ENCODE measurements around the gene WNK2.

DNA sequence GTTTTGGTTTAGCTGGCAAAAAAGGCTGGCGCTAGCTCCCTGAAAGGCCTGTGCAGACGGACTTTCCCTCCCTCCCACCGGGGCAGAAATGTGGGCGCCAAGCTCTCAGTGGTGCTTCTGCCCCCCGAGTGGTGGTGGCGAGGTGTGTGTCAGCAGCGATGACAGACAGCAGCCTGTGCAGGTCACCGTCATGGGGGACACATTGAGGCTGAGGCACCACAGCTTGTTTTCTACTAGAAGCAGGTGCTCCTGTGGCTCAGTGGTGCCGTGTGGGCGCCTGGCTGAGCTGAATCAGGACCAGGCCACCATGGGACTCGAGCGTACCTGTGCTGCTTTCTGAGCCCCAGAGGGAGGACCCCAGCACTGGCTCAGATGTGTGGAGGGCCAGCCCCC lies 6.2 kb downstream of the WNK2 start:
- TF ChIP-seq, protein P1, sequence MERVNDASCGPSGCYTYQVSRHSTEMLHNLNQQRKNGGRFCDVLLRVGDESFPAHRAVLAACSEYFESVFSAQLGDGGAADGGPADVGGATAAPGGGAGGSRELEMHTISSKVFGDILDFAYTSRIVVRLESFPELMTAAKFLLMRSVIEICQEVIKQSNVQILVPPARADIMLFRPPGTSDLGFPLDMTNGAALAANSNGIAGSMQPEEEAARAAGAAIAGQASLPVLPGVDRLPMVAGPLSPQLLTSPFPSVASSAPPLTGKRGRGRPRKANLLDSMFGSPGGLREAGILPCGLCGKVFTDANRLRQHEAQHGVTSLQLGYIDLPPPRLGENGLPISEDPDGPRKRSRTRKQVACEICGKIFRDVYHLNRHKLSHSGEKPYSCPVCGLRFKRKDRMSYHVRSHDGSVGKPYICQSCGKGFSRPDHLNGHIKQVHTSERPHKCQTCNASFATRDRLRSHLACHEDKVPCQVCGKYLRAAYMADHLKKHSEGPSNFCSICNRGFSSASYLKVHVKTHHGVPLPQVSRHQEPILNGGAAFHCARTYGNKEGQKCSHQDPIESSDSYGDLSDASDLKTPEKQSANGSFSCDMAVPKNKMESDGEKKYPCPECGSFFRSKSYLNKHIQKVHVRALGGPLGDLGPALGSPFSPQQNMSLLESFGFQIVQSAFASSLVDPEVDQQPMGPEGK (tag by site-specific recombination; IDR thresholded peaks at IDR 0.05): no peak
- TF ChIP-seq KLF16 (tag by site-specific recombination; IDR thresholded peaks at IDR 0.05) (no peak), YY1 (tag by site-specific recombination; IDR thresholded peaks at IDR 0.05) (no peak), ZBTB48 (tag by site-specific recombination; IDR thresholded peaks at IDR 0.05) (no peak), SP2 (tag by site-specific recombination; IDR thresholded peaks at IDR 0.05) (no peak), ZNF138 (tag by site-specific recombination; IDR thresholded peaks at IDR 0.05; ENCODE audit: borderline replicate concordance) (no peak), SALL2 (tag by site-specific recombination; IDR thresholded peaks at IDR 0.05; ENCODE audit: borderline replicate concordance) (no peak), REPIN1 (tag by site-specific recombination; IDR thresholded peaks at IDR 0.05; ENCODE audit: low read depth) (no peak), ZNF623 (tag by site-specific recombination; IDR thresholded peaks at IDR 0.05) (no peak)
- TF ChIP-seq, protein P2, sequence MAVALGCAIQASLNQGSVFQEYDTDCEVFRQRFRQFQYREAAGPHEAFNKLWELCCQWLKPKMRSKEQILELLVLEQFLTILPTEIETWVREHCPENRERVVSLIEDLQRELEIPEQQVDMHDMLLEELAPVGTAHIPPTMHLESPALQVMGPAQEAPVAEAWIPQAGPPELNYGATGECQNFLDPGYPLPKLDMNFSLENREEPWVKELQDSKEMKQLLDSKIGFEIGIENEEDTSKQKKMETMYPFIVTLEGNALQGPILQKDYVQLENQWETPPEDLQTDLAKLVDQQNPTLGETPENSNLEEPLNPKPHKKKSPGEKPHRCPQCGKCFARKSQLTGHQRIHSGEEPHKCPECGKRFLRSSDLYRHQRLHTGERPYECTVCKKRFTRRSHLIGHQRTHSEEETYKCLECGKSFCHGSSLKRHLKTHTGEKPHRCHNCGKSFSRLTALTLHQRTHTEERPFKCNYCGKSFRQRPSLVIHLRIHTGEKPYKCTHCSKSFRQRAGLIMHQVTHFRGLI (tag by site-specific recombination; IDR thresholded peaks at IDR 0.05): no peak
- TF ChIP-seq, protein P3, sequence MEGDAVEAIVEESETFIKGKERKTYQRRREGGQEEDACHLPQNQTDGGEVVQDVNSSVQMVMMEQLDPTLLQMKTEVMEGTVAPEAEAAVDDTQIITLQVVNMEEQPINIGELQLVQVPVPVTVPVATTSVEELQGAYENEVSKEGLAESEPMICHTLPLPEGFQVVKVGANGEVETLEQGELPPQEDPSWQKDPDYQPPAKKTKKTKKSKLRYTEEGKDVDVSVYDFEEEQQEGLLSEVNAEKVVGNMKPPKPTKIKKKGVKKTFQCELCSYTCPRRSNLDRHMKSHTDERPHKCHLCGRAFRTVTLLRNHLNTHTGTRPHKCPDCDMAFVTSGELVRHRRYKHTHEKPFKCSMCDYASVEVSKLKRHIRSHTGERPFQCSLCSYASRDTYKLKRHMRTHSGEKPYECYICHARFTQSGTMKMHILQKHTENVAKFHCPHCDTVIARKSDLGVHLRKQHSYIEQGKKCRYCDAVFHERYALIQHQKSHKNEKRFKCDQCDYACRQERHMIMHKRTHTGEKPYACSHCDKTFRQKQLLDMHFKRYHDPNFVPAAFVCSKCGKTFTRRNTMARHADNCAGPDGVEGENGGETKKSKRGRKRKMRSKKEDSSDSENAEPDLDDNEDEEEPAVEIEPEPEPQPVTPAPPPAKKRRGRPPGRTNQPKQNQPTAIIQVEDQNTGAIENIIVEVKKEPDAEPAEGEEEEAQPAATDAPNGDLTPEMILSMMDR (tag by site-specific recombination; IDR thresholded peaks at IDR 0.05): no peak
- TF ChIP-seq, protein P4, sequence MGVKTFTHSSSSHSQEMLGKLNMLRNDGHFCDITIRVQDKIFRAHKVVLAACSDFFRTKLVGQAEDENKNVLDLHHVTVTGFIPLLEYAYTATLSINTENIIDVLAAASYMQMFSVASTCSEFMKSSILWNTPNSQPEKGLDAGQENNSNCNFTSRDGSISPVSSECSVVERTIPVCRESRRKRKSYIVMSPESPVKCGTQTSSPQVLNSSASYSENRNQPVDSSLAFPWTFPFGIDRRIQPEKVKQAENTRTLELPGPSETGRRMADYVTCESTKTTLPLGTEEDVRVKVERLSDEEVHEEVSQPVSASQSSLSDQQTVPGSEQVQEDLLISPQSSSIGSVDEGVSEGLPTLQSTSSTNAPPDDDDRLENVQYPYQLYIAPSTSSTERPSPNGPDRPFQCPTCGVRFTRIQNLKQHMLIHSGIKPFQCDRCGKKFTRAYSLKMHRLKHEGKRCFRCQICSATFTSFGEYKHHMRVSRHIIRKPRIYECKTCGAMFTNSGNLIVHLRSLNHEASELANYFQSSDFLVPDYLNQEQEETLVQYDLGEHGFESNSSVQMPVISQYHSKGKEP (tag by site-specific recombination; IDR thresholded peaks at IDR 0.05): no peak
- TF ChIP-seq, protein P5, sequence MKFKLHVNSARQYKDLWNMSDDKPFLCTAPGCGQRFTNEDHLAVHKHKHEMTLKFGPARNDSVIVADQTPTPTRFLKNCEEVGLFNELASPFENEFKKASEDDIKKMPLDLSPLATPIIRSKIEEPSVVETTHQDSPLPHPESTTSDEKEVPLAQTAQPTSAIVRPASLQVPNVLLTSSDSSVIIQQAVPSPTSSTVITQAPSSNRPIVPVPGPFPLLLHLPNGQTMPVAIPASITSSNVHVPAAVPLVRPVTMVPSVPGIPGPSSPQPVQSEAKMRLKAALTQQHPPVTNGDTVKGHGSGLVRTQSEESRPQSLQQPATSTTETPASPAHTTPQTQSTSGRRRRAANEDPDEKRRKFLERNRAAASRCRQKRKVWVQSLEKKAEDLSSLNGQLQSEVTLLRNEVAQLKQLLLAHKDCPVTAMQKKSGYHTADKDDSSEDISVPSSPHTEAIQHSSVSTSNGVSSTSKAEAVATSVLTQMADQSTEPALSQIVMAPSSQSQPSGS (tag by site-specific recombination; IDR thresholded peaks at IDR 0.05; ENCODE audit: low read depth): no peak

All from HEK293 (cell line).